Astrocyte of the cerebellum (primary cell): ENCODE data around the gene THOC1.
"Not testable (repeated sequence)": the region's sequence is repeated elsewhere in the genome, so short reads cannot be mapped to it uniquely, and the experiment has no call there.

Source experiments
- DNase-seq: peaks from one replicate; pipeline ENCODE4 v3.0.0-alpha.2; 2011; ENCODE audit warnings: low read depth
- H3K4me3 ChIP-seq: 2 replicates; pipeline ENCODE4 v1.5.1; 2011; ENCODE audit warnings: mild to moderate bottlenecking, low read depth, low read length, moderate library complexity
- CTCF ChIP-seq: IDR thresholded peaks from 2 replicates; pipeline ENCODE4 v1.5.1; 2012; ENCODE audit warnings: low read length, low read depth, moderate library complexity, mild to moderate bottlenecking; ENCODE audit errors: missing control alignments
- in situ Hi-C: cut with HindIII; loops from 2 replicates; pipeline ENCODE4 v1.10.0; 2017; ENCODE audit warnings: low sequenced_read_pairs

THOC1 gene

DNA sequence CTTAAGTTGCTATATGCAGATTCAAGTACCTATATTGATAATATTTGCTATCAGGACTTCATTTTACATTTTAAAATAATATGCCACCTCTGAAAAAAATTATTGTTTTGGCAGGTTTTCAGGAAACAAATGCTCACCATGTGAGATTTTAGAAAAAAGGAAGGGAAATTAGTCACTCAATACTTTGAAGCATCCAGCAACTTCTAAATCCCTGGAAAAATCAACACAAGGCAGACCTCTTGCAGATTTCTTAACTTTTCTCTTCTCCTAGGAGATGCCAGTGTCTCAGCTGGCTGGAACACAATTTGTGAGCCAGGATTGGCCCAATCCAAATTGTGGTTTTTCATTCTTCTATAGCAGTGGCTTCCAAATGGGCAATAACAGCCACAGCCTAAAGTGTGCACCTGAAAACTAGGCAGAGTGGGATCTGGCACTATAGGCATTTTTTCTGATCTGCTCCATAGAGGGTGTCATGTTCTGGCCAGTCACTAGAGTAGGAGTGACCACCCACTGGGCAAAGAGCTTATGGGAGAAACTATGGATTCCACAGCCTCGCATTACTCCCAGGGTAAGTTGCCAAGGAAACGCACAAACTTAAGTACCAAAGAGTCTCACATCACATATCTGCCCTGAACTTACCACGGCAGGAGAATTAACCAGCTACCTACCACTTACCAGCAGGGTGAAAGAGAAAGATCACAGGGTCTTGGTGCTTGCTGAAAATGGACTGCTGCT, 28.1 kb upstream of the THOC1 start:
- no peak overlapping the region for H3K4me3 ChIP-seq
- TF ChIP-seq CTCF, result no peak
- DNase-seq, result no peak
- in situ Hi-C loops, result no loop called here

DNA sequence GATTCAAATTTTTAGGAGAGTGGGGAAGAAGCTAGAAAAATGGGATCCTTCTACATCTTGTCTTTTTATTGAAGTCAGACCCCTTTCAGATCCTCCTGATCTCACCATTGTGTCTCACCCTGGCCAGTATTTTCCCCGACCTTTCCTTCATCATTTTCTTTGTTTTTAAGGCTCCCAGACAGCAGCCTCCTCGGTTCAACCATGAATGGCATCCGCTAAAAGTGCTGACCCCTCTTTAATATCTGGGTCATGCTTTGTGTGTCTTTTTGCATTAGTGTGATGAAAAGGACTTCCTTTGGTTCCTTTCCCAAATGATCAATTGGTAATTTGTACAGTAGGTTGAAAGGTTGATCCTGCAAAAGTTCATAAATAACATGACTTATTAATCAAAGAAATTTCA, 26.7 kb upstream of the THOC1 start:
- H3K4me3 ChIP-seq, result no peak overlapping the region
- no peak for DNase-seq
- in situ Hi-C loops, result no loop called here
- no peak for TF ChIP-seq CTCF

DNA sequence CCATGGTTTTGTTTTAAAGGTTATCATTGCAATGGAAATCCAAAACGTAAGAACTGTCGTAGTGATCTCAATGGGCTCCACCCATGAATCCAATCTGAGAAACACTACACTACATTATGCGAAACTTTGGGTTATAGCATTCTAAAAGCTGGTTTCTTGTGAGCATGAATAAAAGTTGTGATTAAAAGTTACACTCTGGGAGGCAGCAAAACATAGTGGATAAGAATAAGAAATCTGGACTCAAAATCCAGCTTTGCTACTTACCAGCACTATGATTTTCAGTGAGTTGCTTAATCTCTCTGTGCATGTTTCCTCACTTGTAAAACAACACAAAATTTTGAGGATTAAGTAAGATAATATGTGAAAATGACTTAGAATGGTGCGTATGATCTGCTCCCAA, 25.7 kb upstream of the THOC1 start:
- TF ChIP-seq CTCF, result no peak
- no peak for DNase-seq
- H3K4me3 ChIP-seq, result no peak overlapping the region
- in situ Hi-C loops, result no loop called here

GRCh38 chr18:292271-292670, 24.4 kb upstream of the THOC1 start:
- TF ChIP-seq CTCF, result no peak
- DNase-seq, result no peak

GRCh38 chr18:289970-290369, 22.1 kb upstream of the THOC1 start:
- H3K4me3 ChIP-seq, DNase-seq, in situ Hi-C loops: not testable (repeated sequence)

More at GRCh38 chr18:292271-292670, 24.4 kb upstream of the THOC1 start:
- no peak overlapping the region for H3K4me3 ChIP-seq
- in situ Hi-C loops, result no loop called here

- H3K4me3 ChIP-seq, result no peak overlapping the region
- no peak for DNase-seq
- TF ChIP-seq CTCF, result no peak
- in situ Hi-C loops, result no loop called here
Measured at GRCh38 chr18:289026-289425, 21.2 kb upstream of the THOC1 start.

GRCh38 chr18:286515-287310, 18.9 kb upstream of the THOC1 start:
- peak; percentile 63 for TF ChIP-seq CTCF

More at GRCh38 chr18:286515-287310, 18.9 kb upstream of the THOC1 start:
- no peak for DNase-seq
- no peak overlapping the region for H3K4me3 ChIP-seq
- in situ Hi-C loops, result no loop called here
